Measurements from ENCODE around the gene NRDE2. TPM values are rescaled to one million over a fixed set of nuclear protein-coding genes. Genes with fewer than 3 reads are reported as not detected.

NRDE2 gene
- polyA plus RNA-seq, 1 experiment, result 8.8 TPM

DNA sequence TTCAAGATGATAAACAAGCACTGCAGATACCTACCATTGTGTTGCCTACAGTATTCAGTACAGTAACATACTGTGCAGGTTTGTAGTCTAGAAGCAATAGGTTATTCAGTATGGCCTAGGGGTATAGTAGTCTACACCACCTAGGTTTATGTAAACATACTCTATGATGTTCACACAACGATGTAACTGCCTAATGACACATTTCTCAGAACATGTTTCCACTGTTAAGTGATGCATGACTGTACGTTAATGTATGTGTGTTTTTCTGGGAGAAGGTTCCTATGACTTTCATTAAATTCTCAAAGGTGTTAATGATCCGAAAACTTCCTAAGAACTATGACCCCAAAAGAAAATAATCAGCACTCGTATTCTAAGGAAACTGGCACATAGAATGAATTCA lies 44.2 kb upstream of the NRDE2 start:
- TF ChIP-seq, protein P1, sequence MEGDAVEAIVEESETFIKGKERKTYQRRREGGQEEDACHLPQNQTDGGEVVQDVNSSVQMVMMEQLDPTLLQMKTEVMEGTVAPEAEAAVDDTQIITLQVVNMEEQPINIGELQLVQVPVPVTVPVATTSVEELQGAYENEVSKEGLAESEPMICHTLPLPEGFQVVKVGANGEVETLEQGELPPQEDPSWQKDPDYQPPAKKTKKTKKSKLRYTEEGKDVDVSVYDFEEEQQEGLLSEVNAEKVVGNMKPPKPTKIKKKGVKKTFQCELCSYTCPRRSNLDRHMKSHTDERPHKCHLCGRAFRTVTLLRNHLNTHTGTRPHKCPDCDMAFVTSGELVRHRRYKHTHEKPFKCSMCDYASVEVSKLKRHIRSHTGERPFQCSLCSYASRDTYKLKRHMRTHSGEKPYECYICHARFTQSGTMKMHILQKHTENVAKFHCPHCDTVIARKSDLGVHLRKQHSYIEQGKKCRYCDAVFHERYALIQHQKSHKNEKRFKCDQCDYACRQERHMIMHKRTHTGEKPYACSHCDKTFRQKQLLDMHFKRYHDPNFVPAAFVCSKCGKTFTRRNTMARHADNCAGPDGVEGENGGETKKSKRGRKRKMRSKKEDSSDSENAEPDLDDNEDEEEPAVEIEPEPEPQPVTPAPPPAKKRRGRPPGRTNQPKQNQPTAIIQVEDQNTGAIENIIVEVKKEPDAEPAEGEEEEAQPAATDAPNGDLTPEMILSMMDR (IDR thresholded peaks at IDR 0.05; ENCODE audit: insufficient read depth, low read depth, low read length), result no peak
- ChIA-PET POLR2A (no interaction called here), CTCF (no interaction called here)
- DNase-seq (ENCODE audit: low read depth), result no peak
- H3K27me3 ChIP-seq (ENCODE audit: control insufficient read depth, insufficient read depth, low read length), result no peaks in the 10 kb centered on the region
- no peak overlapping the region for H3K4me3 ChIP-seq (ENCODE audit: low read depth, low read length)
- H3K36me3 ChIP-seq (ENCODE audit: control insufficient read depth, insufficient read depth, low read length), result no peaks in the 10 kb centered on the region

DNA sequence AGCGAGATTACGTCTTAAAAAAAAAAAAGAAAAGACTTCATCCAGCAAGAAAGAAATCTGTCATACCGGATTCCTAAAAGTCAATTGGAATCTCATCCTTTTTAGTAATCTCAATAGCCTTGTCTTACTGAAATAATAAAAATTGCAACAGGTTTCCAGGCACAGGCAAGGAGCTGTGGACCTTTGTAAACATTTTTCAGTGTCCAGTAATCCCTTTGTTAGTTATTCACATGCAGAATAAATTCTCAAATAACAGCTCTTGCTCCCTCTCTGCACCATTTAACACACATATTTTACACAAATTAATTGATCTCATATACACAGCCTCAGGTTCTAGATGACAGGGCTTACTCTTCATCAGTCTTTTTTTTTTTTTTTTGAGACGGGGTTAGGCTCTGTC lies 43.1 kb upstream of the NRDE2 start:
- ChIA-PET POLR2A (no interaction called here), CTCF (interaction anchor here (0.7 to 1.3 kb wide), 2 partner anchors 25 to 404 kb away, joined by 3 to 6 read pairs; no protein-coding TSS in a partner anchor)
- Histone ChIP-seq H3K27me3 (ENCODE audit: control insufficient read depth, insufficient read depth, low read length) (no peaks in the 10 kb centered on the region), H3K36me3 (ENCODE audit: control insufficient read depth, insufficient read depth, low read length) (no peaks in the 10 kb centered on the region), H3K4me3 (ENCODE audit: low read depth, low read length) (no peak overlapping the region)
- TF ChIP-seq, protein P1 (IDR thresholded peaks at IDR 0.05; ENCODE audit: insufficient read depth, low read depth, low read length), result no peak
- no peak for DNase-seq (ENCODE audit: low read depth)

DNA sequence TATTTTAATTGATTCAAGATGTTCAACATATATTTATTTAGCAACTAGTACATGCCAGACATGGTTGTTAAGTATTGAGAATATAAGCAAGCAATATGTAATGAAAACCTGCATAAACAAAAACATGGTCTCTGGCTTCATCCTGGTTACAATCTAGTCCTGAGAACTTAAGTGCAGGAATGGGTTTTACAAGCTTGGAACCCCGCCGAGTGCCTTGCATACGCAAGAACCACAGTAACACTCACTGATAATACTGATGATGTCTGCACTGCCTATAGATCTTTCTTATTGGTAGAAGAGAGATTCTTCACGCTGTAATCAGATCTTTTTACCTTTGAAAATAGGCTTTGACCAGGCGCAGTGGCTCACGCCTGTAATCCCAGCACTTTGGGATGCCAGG lies 42.1 kb upstream of the NRDE2 start:
- CTCF ChIA-PET, result interaction anchor here (0.7 to 1.3 kb wide), 2 partner anchors 26 to 405 kb away, joined by 3 to 6 read pairs; no protein-coding TSS in a partner anchor
- TF ChIP-seq, protein P1 (IDR thresholded peaks at IDR 0.05; ENCODE audit: insufficient read depth, low read depth, low read length), result no peak

DNA sequence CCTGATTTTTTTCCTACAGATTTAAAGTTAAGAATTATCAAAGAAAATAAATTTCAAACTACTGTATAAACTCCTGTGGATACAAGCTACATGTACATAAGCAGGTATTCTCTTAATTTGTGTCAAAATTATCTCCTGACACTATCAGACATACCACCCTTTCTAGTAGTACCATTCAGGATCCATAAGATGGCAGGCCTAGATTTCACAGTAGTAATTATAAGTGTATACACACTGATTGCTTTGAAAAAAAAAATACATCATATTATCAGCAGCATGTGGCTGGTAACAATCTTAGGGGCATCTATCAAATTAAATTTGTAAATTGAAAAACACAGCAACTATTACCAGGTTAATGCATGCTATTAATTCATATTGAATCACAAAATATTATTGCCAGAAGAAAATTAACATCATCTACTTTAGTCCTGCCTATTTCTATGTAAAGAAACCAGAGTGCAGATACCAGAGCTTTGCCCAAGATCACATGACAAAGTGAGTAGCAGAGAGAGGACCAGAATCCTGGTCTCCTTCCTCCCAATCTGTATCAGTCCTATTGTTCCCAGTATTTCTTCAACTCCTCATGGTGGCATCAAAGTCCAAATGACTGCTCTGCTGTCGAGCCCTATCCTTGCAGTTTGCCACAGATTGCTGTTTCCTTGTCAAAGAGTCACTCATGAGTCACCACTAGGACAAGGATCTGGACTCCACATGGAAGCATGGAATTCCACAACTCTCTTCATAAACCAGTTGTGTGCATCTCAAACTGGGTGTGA lies 37.4 kb upstream of the NRDE2 start:
- Histone ChIP-seq H3K36me3 (ENCODE audit: control insufficient read depth, insufficient read depth, low read length) (no peaks in the 10 kb centered on the region), H3K27me3 (ENCODE audit: control insufficient read depth, insufficient read depth, low read length) (no peaks in the 10 kb centered on the region; the same call in 1 of the 2 replicates), H3K4me3 (ENCODE audit: low read depth, low read length) (no peak overlapping the region)
- DNase-seq (ENCODE audit: low read depth), result no peak
- ChIA-PET POLR2A (no interaction called here), CTCF (no interaction called here)
- TF ChIP-seq, protein P1 (IDR thresholded peaks at IDR 0.05; ENCODE audit: insufficient read depth, low read depth, low read length), result no peak

More for the DNA sequence above, 42.1 kb upstream of the NRDE2 start:
- no peak for DNase-seq (ENCODE audit: low read depth)
- POLR2A ChIA-PET, result no interaction called here
- H3K27me3 ChIP-seq (ENCODE audit: control insufficient read depth, insufficient read depth, low read length), result no peaks in the 10 kb centered on the region
- no peak overlapping the region for H3K4me3 ChIP-seq (ENCODE audit: low read depth, low read length)
- no peaks in the 10 kb centered on the region for H3K36me3 ChIP-seq (ENCODE audit: control insufficient read depth, insufficient read depth, low read length)

DNA sequence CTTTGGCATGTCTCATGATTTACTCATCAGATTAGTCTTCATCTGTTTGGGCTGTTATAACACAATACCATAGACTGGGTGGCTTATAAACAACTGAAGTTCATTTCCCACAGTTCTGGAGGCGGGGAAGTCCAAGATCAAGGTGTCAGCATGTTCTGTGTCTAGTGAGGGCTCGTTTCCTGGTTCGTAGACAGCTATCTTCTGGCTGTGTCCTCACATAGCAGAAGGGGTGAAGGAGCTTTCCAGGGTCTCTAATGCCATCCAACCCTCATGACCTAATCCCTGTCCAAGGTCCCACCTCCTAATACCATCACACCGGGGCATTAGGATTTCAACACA lies 30.8 kb upstream of the NRDE2 start:
- TF ChIP-seq, protein P1 (IDR thresholded peaks at IDR 0.05; ENCODE audit: insufficient read depth, low read depth, low read length), result no peak
- Histone ChIP-seq H3K36me3 (ENCODE audit: control insufficient read depth, insufficient read depth, low read length) (no peaks in the 10 kb centered on the region), H3K27me3 (ENCODE audit: control insufficient read depth, insufficient read depth, low read length) (peaks cover 2% of the 10 kb centered on the region), H3K4me3 (ENCODE audit: low read depth, low read length) (no peak overlapping the region)
- ChIA-PET CTCF (no interaction called here), POLR2A (no interaction called here)
- no peak for DNase-seq (ENCODE audit: low read depth)

Measured in BJ (cell line).